Ammon's horn (tissue), 1 donor: ENCODE results near the gene BSND.
"Not testable (repeated sequence)": the region's sequence is repeated elsewhere in the genome, so short reads cannot be mapped to it uniquely, and the experiment has no call there.

ENCODE experiments used
- DNase-seq: peaks from one replicate; pipeline ENCODE4 v3.0.0-alpha.2; 2016; ENCODE audit warnings: low spot score

The BSND gene

GRCh38 chr1:55018395-55018794, 19.7 kb downstream of the BSND start:
- no peak for DNase-seq

DNA sequence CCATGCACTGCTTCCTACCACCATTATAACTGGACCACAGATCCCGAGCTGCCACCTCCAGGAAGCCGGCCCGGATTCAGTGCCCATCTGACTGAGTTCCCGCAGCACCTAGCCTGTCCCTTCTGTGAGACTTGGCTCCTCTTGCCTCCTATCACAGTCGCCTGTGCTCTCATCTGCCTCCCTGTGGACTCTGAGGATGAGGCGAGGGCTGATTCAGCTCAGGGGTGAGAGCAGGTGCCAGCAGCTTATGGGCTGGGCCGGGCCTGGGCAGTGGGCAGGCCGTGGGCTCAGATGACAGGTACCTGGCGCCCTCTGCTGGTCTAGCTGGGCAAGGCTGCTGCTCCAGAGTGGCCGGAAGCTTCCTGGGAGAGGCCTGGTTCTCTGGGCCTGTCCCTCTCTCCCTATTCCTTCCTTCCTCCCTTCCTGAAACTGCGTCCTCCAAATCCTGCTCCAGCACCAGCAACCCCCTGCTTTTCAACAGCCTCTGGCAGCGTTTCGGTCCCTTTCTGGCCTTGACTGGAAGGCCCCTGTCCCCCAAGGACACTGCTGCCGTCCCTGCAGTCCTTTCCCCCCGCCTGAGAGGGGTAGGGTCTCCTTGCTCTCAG, 23.3 kb downstream of the BSND start:
- DNase-seq: peak; percentile 79

- DNase-seq: not testable (repeated sequence)
These were observed 25.4 kb downstream of the BSND start for GRCh38 chr1:55024163-55024562.

DNA sequence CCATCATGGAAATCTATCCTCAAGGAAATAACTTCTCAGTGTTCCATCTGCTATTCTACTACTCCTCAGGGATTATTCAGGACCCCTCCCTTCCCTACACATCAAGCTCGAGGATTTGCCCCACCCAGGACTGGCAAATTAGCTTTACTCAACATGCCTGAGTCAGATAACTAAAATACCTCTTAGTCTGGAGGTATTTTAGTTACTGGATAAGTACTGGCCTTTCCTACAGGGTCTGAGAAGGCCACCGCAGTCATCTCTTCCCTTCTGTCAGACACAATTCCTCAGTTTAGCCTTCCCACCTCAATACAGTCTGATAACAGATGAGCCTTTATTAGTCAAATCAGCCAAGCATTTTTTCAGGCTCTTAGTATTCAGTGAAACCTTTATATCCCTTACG, 27.9 kb downstream of the BSND start:
- not testable (repeated sequence) for DNase-seq

GRCh38 chr1:55031098-55031497, 32.4 kb downstream of the BSND start:
- not testable (repeated sequence) for DNase-seq

GRCh38 chr1:55033265-55033614, 34.5 kb downstream of the BSND start:
- DNase-seq: no peak

GRCh38 chr1:55034476-55035133, 35.9 kb downstream of the BSND start:
- no peak for DNase-seq

GRCh38 chr1:55035904-55036303, 37.2 kb downstream of the BSND start:
- no peak for DNase-seq

- DNase-seq: no peak
These were observed 39.2 kb downstream of the BSND start for GRCh38 chr1:55037733-55038551.

DNA sequence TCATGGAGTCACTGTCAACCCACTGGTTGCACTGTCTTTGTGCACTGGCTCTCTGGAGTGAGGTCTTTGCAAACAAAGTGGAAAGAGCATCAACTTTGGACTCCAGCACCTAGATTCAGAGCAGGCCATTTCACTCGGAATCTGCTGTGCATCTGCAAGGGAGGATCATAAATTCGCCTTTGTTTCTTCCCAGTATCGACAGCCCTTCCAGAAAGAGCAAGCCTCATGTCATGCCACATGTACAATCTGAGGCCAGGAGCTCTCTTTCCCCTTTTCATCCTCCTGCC, 39.8 kb downstream of the BSND start:
- DNase-seq: no peak

- DNase-seq: no peak
These were observed 40.2 kb downstream of the BSND start for GRCh38 chr1:55038974-55039341.

DNA sequence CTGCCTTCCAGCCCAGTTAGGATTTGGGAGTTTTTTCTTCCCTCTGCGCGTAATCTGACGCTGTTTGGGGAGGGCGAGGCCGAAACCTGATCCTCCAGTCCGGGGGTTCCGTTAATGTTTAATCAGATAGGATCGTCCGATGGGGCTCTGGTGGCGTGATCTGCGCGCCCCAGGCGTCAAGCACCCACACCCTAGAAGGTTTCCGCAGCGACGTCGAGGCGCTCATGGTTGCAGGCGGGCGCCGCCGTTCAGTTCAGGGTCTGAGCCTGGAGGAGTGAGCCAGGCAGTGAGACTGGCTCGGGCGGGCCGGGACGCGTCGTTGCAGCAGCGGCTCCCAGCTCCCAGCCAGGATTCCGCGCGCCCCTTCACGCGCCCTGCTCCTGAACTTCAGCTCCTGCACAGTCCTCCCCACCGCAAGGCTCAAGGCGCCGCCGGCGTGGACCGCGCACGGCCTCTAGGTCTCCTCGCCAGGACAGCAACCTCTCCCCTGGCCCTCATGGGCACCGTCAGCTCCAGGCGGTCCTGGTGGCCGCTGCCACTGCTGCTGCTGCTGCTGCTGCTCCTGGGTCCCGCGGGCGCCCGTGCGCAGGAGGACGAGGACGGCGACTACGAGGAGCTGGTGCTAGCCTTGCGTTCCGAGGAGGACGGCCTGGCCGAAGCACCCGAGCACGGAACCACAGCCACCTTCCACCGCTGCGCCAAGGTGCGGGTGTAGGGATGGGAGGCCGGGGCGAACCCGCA, 40.8 kb downstream of the BSND start, which contains the start of gene PCSK9:
Gene PCSK9 (plus strand): TSS at position 207 of the 741 bp plus-strand sequence. CDS start 290 bp downstream, at position 497.
- DNase-seq: no peak

GRCh38 chr1:55040083-55040932, 41.6 kb downstream of the BSND start:
- no peak for DNase-seq

DNA sequence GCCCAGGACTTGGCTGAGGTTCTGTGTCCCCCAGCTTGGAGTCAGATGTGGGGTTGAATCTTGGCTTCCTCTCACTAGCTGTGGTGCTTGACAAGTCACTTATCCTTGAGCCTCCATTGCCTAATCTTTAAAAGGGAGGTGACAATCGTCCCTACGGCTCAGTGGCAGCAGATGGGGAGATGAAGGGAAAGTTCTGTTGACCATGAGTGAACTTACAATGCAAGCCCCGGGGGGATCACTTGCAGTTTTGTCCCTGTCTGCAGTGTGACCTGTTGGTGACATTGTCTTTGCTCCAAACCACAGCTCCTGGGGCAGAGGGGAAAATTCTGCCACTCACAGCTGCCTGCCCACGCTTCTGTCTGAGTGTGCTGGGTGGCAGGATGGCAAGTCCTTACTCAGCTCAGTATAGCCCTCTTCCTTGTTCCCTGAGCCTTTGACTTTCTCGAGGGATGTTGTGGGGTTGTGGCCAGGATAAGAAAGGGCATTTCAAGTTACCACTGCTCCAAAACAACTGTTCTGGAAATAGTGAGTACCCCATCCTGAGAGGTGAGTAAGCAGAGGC, 42.3 kb downstream of the BSND start:
- DNase-seq: no peak

- no peak for DNase-seq
These were observed 42.9 kb downstream of the BSND start for GRCh38 chr1:55041613-55042012.

DNA sequence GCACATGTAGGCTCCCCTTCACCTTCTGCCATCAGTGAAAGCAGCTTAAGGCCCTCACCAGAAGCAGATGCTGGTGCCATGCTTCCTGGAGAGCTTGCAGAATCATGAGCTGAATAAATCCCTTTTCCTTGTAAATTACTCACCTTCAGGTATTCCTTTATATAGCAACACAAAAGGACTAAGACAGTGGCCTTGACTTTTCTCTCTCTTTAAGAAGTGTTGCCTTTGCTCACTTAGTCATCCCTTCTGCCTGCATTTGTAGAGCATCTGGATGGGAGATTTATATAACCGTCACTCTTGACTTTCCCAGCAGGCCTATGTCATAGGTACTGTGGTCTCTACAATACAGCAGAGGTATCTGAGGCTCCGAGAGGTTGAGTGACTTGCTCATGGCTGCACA, 44.3 kb downstream of the BSND start:
- DNase-seq: no peak

DNA sequence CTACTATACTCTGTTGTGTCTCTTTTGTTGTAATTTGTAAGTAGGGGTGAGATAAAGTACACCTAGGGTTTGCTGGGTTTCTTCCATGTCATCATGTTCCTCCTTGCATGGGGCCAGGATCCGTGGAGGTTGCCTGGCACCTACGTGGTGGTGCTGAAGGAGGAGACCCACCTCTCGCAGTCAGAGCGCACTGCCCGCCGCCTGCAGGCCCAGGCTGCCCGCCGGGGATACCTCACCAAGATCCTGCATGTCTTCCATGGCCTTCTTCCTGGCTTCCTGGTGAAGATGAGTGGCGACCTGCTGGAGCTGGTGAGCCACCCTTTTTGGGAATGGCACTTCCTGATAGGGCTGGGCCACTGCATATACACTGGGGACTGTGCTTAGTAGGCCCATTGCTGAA, 45.0 kb downstream of the BSND start:
- DNase-seq: no peak

GRCh38 chr1:55044617-55045397, 46.1 kb downstream of the BSND start:
- no peak for DNase-seq

DNA sequence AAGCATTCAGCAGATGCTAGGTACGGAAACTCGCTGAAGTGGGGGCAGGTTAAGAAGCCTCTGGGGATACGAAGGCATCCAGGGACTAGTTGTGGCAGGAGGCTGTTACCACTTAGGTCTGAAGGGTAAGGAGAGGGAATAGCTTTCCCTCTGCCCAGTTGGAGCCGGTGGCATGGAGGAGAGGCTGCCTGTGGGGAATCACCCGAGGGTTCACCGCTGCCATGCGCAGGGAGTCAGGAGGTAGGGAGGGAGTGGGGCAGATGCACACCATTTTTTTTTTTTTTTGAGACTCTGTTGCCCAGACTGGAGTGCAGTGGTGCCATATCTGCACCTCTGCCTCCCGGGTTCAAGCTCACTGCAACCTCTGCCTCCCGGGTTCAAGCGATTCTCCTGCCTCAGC, 46.7 kb downstream of the BSND start:
- no peak for DNase-seq

- DNase-seq: no peak
These were observed 48.1 kb downstream of the BSND start for GRCh38 chr1:55046871-55047270.

DNA sequence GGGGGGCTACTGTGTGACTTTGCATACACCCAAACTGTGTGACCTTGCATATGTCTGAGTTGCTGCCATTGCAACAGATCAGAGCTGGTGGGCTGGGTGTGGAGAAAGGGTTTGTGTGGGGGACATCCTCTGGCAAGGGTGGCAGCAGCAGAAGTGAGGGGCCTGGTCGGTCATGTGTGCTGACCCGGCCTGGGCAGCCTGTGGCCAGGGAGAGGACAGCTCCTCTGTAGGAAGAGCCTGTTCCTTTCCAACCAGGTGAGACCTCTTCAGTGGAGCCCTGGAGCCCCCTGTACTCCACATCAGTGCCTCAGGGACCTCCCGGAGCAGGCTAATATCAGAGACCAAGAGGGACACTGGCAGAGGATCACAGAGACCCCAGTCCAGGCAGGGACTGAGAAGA, 48.9 kb downstream of the BSND start:
- no peak for DNase-seq
